Liver (tissue), 9 donors: ENCODE measurements around the gene CUBN. TPM values are rescaled to one million over a fixed set of nuclear protein-coding genes. Genes with fewer than 3 reads are reported as not detected.

Source experiments
- DNase-seq: peaks from one replicate; pipeline ENCODE4 v3.0.0-alpha.2; 2017; ENCODE audit warnings: low spot score
- H3K27ac ChIP-seq, 2 donors: one replicate each; pipeline ENCODE4 v1.7.0; 2013; ENCODE audit warnings: inconsistent platforms in 2 of 2, low read length in 2 of 2, control low read depth in 1 of 2, low read depth in 1 of 2, mild to moderate bottlenecking in 1 of 2
- H3K27me3 ChIP-seq, 4 donors: one replicate each; pipeline versions ENCODE4 v1.6.1 to v1.7.0; 2013; ENCODE audit warnings: low read length in 3 of 4, inconsistent platforms in 1 of 4, mild to moderate bottlenecking in 1 of 4, moderate library complexity in 1 of 4; ENCODE audit not compliant: control insufficient read depth in 4 of 4, insufficient read depth in 4 of 4
- H3K36me3 ChIP-seq, 4 donors: one replicate each; pipeline versions ENCODE4 v1.6.1 to v1.7.0; 2013; ENCODE audit warnings: low read length in 3 of 4, mild to moderate bottlenecking in 3 of 4, low read depth in 1 of 4, moderate library complexity in 1 of 4; ENCODE audit not compliant: control insufficient read depth in 4 of 4, insufficient read depth in 3 of 4
- H3K4me1 ChIP-seq, 4 donors: one replicate each; pipeline versions ENCODE4 v1.6.1 to v1.7.0; 2013; ENCODE audit warnings: low read length in 3 of 4, mild to moderate bottlenecking in 3 of 4, moderate library complexity in 1 of 4; ENCODE audit not compliant: control insufficient read depth in 4 of 4, insufficient read depth in 4 of 4
- H3K4me3 ChIP-seq, 3 donors: one replicate each; pipeline versions ENCODE4 v1.6.1 to v1.7.0; 2013; ENCODE audit warnings: low read length in 3 of 3, control low read depth in 1 of 3, low read depth in 1 of 3, mild to moderate bottlenecking in 1 of 3
- H3K9ac ChIP-seq, 2 donors: one replicate each; pipeline ENCODE4 v1.7.0; 2013; ENCODE audit warnings: low read length in 2 of 2, mild to moderate bottlenecking in 2 of 2, moderate library complexity in 2 of 2, control low read depth in 1 of 2, low read depth in 1 of 2
- H3K9me3 ChIP-seq, 4 donors: one replicate each; pipeline versions ENCODE4 v1.6.1 to v1.7.0; 2013; ENCODE audit warnings: low read length in 3 of 4; ENCODE audit not compliant: control insufficient read depth in 4 of 4
- EGR1 ChIP-seq, 2 donors: IDR thresholded peaks; 2 replicates each; pipeline ENCODE4 v1.6.1; 2016 to 2018; ENCODE audit warnings: antibody characterized with exemption in 2 of 2, low read depth in 2 of 2
- FOXA1 ChIP-seq: IDR thresholded peaks from 2 replicates; pipeline ENCODE4 v1.6.1; 2016; ENCODE audit warnings: antibody characterized with exemption
- FOXA2 ChIP-seq: IDR thresholded peaks from 2 replicates; pipeline ENCODE4 v1.6.1; 2016; ENCODE audit warnings: antibody characterized with exemption
- GABPA ChIP-seq, 2 donors: IDR thresholded peaks in 1 of 2; conservative IDR thresholded peaks in 1 of 2; 2 replicates each; pipeline ENCODE4 v1.6.1; 2016; ENCODE audit warnings: antibody characterized with exemption in 2 of 2, mild to moderate bottlenecking in 1 of 2, moderate library complexity in 1 of 2
- HNF4A ChIP-seq, 2 donors: conservative IDR thresholded peaks; 2 replicates each; pipeline ENCODE4 v1.6.1; 2016; ENCODE audit warnings: antibody characterized with exemption in 2 of 2, mild to moderate bottlenecking in 2 of 2
- HNF4G ChIP-seq: IDR thresholded peaks from 2 replicates; pipeline ENCODE4 v1.6.1; 2016; ENCODE audit warnings: antibody characterized with exemption
- JUND ChIP-seq, 2 donors: IDR thresholded peaks; 2 replicates each; pipeline ENCODE4 v1.6.1; 2016; ENCODE audit warnings: antibody characterized with exemption in 2 of 2
- NR2F2 ChIP-seq: IDR thresholded peaks from 2 replicates; pipeline ENCODE4 v1.6.1; 2016; ENCODE audit warnings: antibody characterized with exemption
- RAD21 ChIP-seq, 2 donors: IDR thresholded peaks; 2 replicates each; pipeline ENCODE4 v1.6.1; 2016; ENCODE audit warnings: antibody characterized with exemption in 2 of 2, mild to moderate bottlenecking in 2 of 2
- RXRA ChIP-seq, 2 donors: IDR thresholded peaks; 2 replicates each; pipeline ENCODE4 v1.6.1; 2017 to 2018; ENCODE audit warnings: antibody characterized with exemption in 2 of 2, mild to moderate bottlenecking in 1 of 2
- SP1 ChIP-seq: IDR thresholded peaks from 2 replicates; pipeline ENCODE4 v1.6.1; 2018; ENCODE audit warnings: antibody characterized with exemption, mild to moderate bottlenecking
- TAF1 ChIP-seq: conservative IDR thresholded peaks from 2 replicates; pipeline ENCODE4 v1.6.1; 2016; ENCODE audit warnings: antibody characterized with exemption, mild to moderate bottlenecking
- YY1 ChIP-seq: IDR thresholded peaks from 2 replicates; pipeline ENCODE4 v1.6.1; 2016; ENCODE audit warnings: antibody characterized with exemption, mild to moderate bottlenecking
- WGBS: extraction: QIAGEN DNeasy Blood & Tissue Kit; methylation state at CpG from one replicate; pipeline ENCODE4 v1.1.7; 2013; 5-methylcytosine and 5-hydroxymethylcytosine counted together
- polyA plus RNA-seq, 2 donors: library from polyadenylated mRNA; stranded (reverse) in 1 of 2; unstranded in 1 of 2; fragments of 200-250 nt in 1 of 2; fragments of >200 nt in 1 of 2; fragmentation: Nextera tagmentation in 1 of 2; extraction: Ambion mirVana in 1 of 2; gene quantifications; one replicate each; pipeline versions ENCODE4 v1.2.1 to v1.2.3, GENCODE V29; 2013 to 2015
- total RNA-seq, 2 donors: library from RNA; depleted of rRNA; stranded (reverse); fragments of >200 nt; gene quantifications; one replicate each; pipeline ENCODE4 v1.2.3, GENCODE V29; 2014
- TF ChIP-seq, protein P1 (sequence below): fragments of 150-350 bp; IDR thresholded peaks from 2 replicates; pipeline ENCODE4 v1.5.1; 2017; ENCODE audit warnings: improper control_type of control experiment, low read depth, low read length; ENCODE audit not compliant: missing input control
- TF ChIP-seq, protein P2 (sequence below): IDR thresholded peaks from 2 replicates; pipeline ENCODE4 v1.6.1; 2016; ENCODE audit warnings: antibody characterized with exemption, mild to moderate bottlenecking
- TF ChIP-seq, protein P3 (sequence below): IDR thresholded peaks from 2 replicates; pipeline ENCODE4 v1.6.1; 2016; ENCODE audit warnings: antibody characterized with exemption
- TF ChIP-seq, protein P4 (sequence below): IDR thresholded peaks from 2 replicates; pipeline ENCODE4 v1.6.1; 2016; ENCODE audit warnings: antibody characterized with exemption
- TF ChIP-seq, protein P5 (sequence below): IDR thresholded peaks from 2 replicates; pipeline ENCODE4 v1.6.1; 2016; ENCODE audit warnings: antibody characterized with exemption
- donor health status: healthy.
- donor health status: healthy.
- donor health status: healthy.
- donor health status: healthy.
- donor health status: healthy.

Gene CUBN
- total and polyA plus RNA-seq, 4 donors = 0.01 to 0.67 (median 0.30) TPM

DNA sequence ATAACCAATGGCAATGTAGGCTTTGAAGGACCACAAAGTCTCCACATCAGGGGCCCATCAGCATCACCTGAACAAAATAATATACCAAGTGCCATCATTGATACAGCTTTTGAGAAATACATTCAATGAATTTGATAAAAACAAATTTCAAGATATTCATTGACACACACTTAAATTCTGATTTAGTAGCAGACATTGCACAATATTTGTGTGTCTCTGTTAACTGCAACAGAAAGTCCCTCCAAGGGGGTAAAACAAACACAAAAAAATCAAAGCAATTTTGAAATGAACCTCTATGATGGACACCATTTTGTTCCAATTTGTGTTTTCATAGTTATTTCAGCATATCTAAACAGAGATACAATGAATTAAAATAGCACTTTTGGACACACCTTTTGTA, 225.6 kb downstream of the CUBN start:
- H3K4me3 ChIP-seq = no peak overlapping the region
- no peak overlapping the region for H3K9ac ChIP-seq
- H3K9me3 ChIP-seq = no peaks in the 10 kb centered on the region
- no peak for DNase-seq
- H3K27ac ChIP-seq = no peak overlapping the region
- TF ChIP-seq JUND (IDR thresholded peaks at IDR 0.05) (no peak), HNF4A (conservative IDR thresholded peaks at IDR 0.05) (no peak), SP1 (no peak), HNF4G (no peak), NR2F2 (no peak), YY1 (no peak), GABPA (IDR thresholded peaks at IDR 0.05 in 1 of 2, conservative IDR thresholded peaks at IDR 0.05 in 1 of 2) (no peak), EGR1 (IDR thresholded peaks at IDR 0.05; ENCODE audit: low read depth in 2 of 2) (no peak), FOXA2 (no peak), RAD21 (IDR thresholded peaks at IDR 0.05) (no peak), TAF1 (no peak), FOXA1 (no peak), RXRA (IDR thresholded peaks at IDR 0.05) (no peak)
- TF ChIP-seq, protein P1, sequence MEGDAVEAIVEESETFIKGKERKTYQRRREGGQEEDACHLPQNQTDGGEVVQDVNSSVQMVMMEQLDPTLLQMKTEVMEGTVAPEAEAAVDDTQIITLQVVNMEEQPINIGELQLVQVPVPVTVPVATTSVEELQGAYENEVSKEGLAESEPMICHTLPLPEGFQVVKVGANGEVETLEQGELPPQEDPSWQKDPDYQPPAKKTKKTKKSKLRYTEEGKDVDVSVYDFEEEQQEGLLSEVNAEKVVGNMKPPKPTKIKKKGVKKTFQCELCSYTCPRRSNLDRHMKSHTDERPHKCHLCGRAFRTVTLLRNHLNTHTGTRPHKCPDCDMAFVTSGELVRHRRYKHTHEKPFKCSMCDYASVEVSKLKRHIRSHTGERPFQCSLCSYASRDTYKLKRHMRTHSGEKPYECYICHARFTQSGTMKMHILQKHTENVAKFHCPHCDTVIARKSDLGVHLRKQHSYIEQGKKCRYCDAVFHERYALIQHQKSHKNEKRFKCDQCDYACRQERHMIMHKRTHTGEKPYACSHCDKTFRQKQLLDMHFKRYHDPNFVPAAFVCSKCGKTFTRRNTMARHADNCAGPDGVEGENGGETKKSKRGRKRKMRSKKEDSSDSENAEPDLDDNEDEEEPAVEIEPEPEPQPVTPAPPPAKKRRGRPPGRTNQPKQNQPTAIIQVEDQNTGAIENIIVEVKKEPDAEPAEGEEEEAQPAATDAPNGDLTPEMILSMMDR = no peak
- TF ChIP-seq, protein P2, sequence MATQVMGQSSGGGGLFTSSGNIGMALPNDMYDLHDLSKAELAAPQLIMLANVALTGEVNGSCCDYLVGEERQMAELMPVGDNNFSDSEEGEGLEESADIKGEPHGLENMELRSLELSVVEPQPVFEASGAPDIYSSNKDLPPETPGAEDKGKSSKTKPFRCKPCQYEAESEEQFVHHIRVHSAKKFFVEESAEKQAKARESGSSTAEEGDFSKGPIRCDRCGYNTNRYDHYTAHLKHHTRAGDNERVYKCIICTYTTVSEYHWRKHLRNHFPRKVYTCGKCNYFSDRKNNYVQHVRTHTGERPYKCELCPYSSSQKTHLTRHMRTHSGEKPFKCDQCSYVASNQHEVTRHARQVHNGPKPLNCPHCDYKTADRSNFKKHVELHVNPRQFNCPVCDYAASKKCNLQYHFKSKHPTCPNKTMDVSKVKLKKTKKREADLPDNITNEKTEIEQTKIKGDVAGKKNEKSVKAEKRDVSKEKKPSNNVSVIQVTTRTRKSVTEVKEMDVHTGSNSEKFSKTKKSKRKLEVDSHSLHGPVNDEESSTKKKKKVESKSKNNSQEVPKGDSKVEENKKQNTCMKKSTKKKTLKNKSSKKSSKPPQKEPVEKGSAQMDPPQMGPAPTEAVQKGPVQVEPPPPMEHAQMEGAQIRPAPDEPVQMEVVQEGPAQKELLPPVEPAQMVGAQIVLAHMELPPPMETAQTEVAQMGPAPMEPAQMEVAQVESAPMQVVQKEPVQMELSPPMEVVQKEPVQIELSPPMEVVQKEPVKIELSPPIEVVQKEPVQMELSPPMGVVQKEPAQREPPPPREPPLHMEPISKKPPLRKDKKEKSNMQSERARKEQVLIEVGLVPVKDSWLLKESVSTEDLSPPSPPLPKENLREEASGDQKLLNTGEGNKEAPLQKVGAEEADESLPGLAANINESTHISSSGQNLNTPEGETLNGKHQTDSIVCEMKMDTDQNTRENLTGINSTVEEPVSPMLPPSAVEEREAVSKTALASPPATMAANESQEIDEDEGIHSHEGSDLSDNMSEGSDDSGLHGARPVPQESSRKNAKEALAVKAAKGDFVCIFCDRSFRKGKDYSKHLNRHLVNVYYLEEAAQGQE = no peak
- TF ChIP-seq, protein P3, sequence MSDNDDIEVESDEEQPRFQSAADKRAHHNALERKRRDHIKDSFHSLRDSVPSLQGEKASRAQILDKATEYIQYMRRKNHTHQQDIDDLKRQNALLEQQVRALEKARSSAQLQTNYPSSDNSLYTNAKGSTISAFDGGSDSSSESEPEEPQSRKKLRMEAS = no peak
- TF ChIP-seq, protein P4, sequence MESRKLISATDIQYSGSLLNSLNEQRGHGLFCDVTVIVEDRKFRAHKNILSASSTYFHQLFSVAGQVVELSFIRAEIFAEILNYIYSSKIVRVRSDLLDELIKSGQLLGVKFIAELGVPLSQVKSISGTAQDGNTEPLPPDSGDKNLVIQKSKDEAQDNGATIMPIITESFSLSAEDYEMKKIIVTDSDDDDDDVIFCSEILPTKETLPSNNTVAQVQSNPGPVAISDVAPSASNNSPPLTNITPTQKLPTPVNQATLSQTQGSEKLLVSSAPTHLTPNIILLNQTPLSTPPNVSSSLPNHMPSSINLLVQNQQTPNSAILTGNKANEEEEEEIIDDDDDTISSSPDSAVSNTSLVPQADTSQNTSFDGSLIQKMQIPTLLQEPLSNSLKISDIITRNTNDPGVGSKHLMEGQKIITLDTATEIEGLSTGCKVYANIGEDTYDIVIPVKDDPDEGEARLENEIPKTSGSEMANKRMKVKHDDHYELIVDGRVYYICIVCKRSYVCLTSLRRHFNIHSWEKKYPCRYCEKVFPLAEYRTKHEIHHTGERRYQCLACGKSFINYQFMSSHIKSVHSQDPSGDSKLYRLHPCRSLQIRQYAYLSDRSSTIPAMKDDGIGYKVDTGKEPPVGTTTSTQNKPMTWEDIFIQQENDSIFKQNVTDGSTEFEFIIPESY = no peak
- TF ChIP-seq, protein P5, sequence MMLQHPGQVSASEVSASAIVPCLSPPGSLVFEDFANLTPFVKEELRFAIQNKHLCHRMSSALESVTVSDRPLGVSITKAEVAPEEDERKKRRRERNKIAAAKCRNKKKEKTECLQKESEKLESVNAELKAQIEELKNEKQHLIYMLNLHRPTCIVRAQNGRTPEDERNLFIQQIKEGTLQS = no peak
- no peaks in the 10 kb centered on the region for H3K4me1 ChIP-seq
- no peaks in the 10 kb centered on the region for H3K36me3 ChIP-seq
- no peaks in the 10 kb centered on the region for H3K27me3 ChIP-seq

DNA sequence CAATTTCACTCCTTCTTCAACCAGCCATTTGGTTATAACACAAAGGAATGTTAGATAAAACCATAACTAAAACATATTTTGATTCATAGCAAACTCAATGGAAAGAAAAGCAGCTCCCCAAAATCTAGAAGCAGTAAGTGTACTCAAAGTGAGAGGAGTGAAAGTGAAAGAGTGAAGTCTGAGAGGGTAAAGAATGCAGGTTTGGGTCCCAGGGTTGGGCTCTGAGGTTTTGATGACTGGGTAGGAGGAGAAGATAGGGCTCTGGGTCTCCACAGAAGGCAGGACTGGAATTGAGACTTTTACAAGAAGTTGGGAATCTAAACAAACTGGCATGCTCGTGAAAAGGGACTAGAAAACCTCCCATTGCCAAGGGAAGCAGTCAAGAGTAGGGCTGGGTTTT, 227.0 kb downstream of the CUBN start:
- Histone ChIP-seq H3K9me3 (no peaks in the 10 kb centered on the region), H3K4me3 (no peak overlapping the region), H3K36me3 (no peaks in the 10 kb centered on the region), H3K27me3 (peaks cover 0 to 3% (median 0%) of the 10 kb centered on the region in 4 donors), H3K27ac (no peak overlapping the region), H3K4me1 (no peaks in the 10 kb centered on the region), H3K9ac (no peak overlapping the region)
- 89% methylated on average over 1 of the region's 1 CpG for WGBS
- DNase-seq = no peak
- TF ChIP-seq, protein P5 = no peak
- TF ChIP-seq RXRA (IDR thresholded peaks at IDR 0.05) = no peak
- TF ChIP-seq, protein P3 = no peak
- TF ChIP-seq GABPA (IDR thresholded peaks at IDR 0.05 in 1 of 2, conservative IDR thresholded peaks at IDR 0.05 in 1 of 2) = no peak
- no peak for TF ChIP-seq EGR1 (IDR thresholded peaks at IDR 0.05; ENCODE audit: low read depth in 2 of 2)
- TF ChIP-seq, protein P4 = no peak
- TF ChIP-seq RAD21 (IDR thresholded peaks at IDR 0.05) = no peak
- no peak for TF ChIP-seq SP1
- no peak for TF ChIP-seq YY1
- TF ChIP-seq, protein P2 = no peak
- TF ChIP-seq FOXA1 = no peak
